GM19463 (cell line): ENCODE data around the gene MVB12B.
"Not testable (repeated sequence)": the region's sequence is repeated elsewhere in the genome, so short reads cannot be mapped to it uniquely, and the experiment has no call there.

Experiments used
- ATAC-seq: cut with Tn5 transposase; IDR thresholded peaks from one replicate; pipeline ENCODE4 v1.9.1; 2021; ENCODE audit warnings: mild to moderate bottlenecking, moderate library complexity; ENCODE audit not compliant: unreplicated experiment

The MVB12B gene

GRCh38 chr9:126551812-126552211 lies 225.2 kb downstream of the MVB12B start:
- no peak for ATAC-seq

DNA sequence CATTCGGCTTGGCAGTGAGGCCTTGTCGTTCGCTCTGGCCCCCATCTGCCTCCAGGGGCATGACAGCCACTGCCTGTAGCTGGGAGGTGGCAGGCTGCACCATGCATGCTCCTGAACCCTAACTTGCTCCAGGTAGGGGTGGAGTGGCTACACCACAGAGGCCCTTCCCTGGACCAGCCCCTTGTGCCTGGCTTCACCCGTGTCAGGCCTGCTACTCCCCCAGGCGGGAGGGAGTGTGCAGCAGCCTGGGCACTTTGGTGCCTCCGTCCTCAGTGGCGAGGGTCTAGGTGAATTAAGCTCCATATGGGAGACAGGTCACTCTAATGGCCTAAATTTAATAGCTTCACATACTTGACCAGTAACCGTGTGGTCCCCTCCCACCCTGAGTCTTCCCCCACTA lies 227.7 kb downstream of the MVB12B start:
- no peak for ATAC-seq

DNA sequence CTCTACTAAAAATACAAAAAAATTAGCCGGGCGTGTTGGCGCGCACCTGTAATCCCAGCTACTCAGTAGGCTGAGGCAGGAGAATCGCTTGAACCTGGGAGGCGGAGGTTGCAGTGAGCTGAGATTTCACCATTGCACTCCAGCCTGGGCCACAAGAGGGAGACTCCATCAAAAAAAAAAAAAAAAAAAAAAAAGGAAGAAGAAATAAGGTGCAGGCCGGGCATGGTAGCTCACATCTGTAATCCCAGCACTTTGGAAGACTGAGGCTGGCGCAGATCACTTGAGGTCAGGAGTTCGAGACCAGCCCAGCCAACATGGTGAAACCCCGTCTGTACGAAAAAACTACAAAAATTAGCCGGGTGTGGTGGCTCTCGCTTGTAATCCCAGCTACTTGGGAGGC lies 228.8 kb downstream of the MVB12B start:
- not testable (repeated sequence) for ATAC-seq
